Heart right ventricle (tissue), 16 donors: ENCODE measurements around the gene RFX1. TPM values are rescaled to one million over a fixed set of nuclear protein-coding genes. Genes with fewer than 3 reads are reported as not detected.
"Not testable (repeated sequence)": the region's sequence is repeated elsewhere in the genome, so short reads cannot be mapped to it uniquely, and the experiment has no call there.

ENCODE experiments used
- ATAC-seq, 8 donors: fragments of 200-7000 bp; cut with Tn5 transposase; one replicate each; pipeline ENCODE4 v1.9.1; 2020; ENCODE audit warnings: mild to moderate bottlenecking in 8 of 8, moderate library complexity in 8 of 8, moderate number of reproducible peaks in 1 of 8
- DNase-seq, 2 donors: peaks; one replicate each; pipeline ENCODE4 v3.0.0-alpha.2; 2020
- H3K27ac ChIP-seq, 10 donors: fragments of 200-600 bp; sonication (generic) in 2 of 10; one replicate each; pipeline versions ENCODE4 v1.5.0 to v1.8.0; 2020 to 2022; ENCODE audit warnings: mild to moderate bottlenecking in 3 of 10
- H3K27me3 ChIP-seq, 7 donors: fragments of 200-600 bp; one replicate each; pipeline ENCODE4 v1.8.0; 2021 to 2022; ENCODE audit warnings: mild to moderate bottlenecking in 2 of 7
- H3K36me3 ChIP-seq, 9 donors: fragments of 200-600 bp; sonication (generic) in 1 of 9; one replicate each; pipeline versions ENCODE4 v1.5.0 to v1.8.0; 2020 to 2022; ENCODE audit warnings: mild to moderate bottlenecking in 2 of 9
- H3K4me1 ChIP-seq, 9 donors: fragments of 200-600 bp; sonication (generic) in 1 of 9; one replicate each; pipeline versions ENCODE4 v1.5.0 to v1.8.0; 2020 to 2022; ENCODE audit warnings: mild to moderate bottlenecking in 4 of 9
- H3K4me3 ChIP-seq, 10 donors: fragments of 200-600 bp; sonication (generic) in 2 of 10; one replicate each; pipeline versions ENCODE4 v1.5.0 to v1.8.0; 2020 to 2022; ENCODE audit warnings: mild to moderate bottlenecking in 7 of 10, moderate library complexity in 2 of 10
- H3K9me3 ChIP-seq, 11 donors: fragments of 200-600 bp in 10 of 11; sonication (generic) in 2 of 11; one replicate each; pipeline versions ENCODE4 v1.5.0 to v1.8.0; 2013 to 2022; ENCODE audit warnings: mild to moderate bottlenecking in 2 of 11, control low read depth in 1 of 11, moderate library complexity in 1 of 11
- WGBS, 2 donors: extraction: QIAGEN DNeasy Blood & Tissue Kit; methylation state at CpG; one replicate each; pipeline ENCODE4 v1.1.7; 2013; ENCODE audit warnings: inconsistent platforms in 1 of 2; 5-methylcytosine and 5-hydroxymethylcytosine counted together
- intact Hi-C, 10 donors: fragments of 100-400 bp; cut with DNase I; formaldehyde crosslinking; loops; one replicate each; pipeline versions ENCODE4 v1.11.1 to v1.14.2; 2022
- polyA plus RNA-seq, 2 donors: library from polyadenylated mRNA; stranded (reverse); fragments of 200-250 nt; gene quantifications; one replicate each; pipeline ENCODE4 v1.2.3, GENCODE V29; 2013
- total RNA-seq, 10 donors: library from RNA; stranded (reverse); fragmentation: NEBNext Ultra II Directional in 3 of 10; extraction: Animal tissue kit (Norgen Biotek cat#: 25700) in 3 of 10; gene quantifications; one replicate each; pipeline versions ENCODE4 v1.2.1 to v1.2.4, GENCODE V29; 2021 to 2023
- TF ChIP-seq, protein P1 (sequence below), 9 donors: fragments of 200-600 bp; sonication (generic) in 2 of 9; IDR thresholded peaks; one replicate each; pipeline versions ENCODE4 v1.5.0 to v1.8.0; 2021 to 2022; ENCODE audit warnings: antibody characterized with exemption in 9 of 9, mild to moderate bottlenecking in 5 of 9, moderate library complexity in 1 of 9
- donor health status: Arrhythmogenic right ventricular cardiomyopathy.
- donor health status: ischemic (EF 13 %, LVEDD 7.1; RV severe dilation, severe dysfunction).
- donor health status: healthy with polysubstance abuse.
- donor health status: DM: no; HTN: yes; CAD: no.
- donor health status: DM: no; HTN: no; CAD: no.
- donor health status: ischemic (EF 25% LVEDD 6.9; RV normal size, moderate dysfunction).
- donor health status: ischemic (EF 25% LVEDD 5.7; RV mildly dilated, moderate dysfunction).
- donor health status: healthy.
- donor health status: DM: yes; HTN: yes; CAD: no.
- donor health status: Ischemic cardiomyopathy.
- donor health status: ischemic (EF 35%, LVEDD 5.7; RV mildly dilated, moderate dysfunction).
- donor health status: nonischemic (EF 11% LVEDD 7.7; RV severe dilation, severe dysfunction).
- donor health status: DM: yes; HTN: yes; CAD: no.
- donor health status: PGD.
- donor health status: ischemic (EF 29% LVEDD 5.4; RV normal size, mild dysfunction).
- donor health status: nonischemic (EF 23%, LVEDD 6.1; RV moderate dilation, normal function).

Gene RFX1
- total and polyA plus RNA-seq, 12 donors, result 2.7 to 15.8 (median 11.8) TPM

GRCh38 chr19:13976446-13976845 lies 29.7 kb downstream of the RFX1 start:
- H3K27me3 ChIP-seq, result no peaks in the 10 kb centered on the region
- H3K4me3 ChIP-seq, result no peak overlapping the region
- ATAC-seq (peak in 7 of 8 donors; percentile 3 to 72 (median 54)), DNase-seq (no peak)
- TF ChIP-seq, protein P1, sequence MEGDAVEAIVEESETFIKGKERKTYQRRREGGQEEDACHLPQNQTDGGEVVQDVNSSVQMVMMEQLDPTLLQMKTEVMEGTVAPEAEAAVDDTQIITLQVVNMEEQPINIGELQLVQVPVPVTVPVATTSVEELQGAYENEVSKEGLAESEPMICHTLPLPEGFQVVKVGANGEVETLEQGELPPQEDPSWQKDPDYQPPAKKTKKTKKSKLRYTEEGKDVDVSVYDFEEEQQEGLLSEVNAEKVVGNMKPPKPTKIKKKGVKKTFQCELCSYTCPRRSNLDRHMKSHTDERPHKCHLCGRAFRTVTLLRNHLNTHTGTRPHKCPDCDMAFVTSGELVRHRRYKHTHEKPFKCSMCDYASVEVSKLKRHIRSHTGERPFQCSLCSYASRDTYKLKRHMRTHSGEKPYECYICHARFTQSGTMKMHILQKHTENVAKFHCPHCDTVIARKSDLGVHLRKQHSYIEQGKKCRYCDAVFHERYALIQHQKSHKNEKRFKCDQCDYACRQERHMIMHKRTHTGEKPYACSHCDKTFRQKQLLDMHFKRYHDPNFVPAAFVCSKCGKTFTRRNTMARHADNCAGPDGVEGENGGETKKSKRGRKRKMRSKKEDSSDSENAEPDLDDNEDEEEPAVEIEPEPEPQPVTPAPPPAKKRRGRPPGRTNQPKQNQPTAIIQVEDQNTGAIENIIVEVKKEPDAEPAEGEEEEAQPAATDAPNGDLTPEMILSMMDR (IDR thresholded peaks at IDR 0.05), result no peak
- peak overlapping the region in 9 of 10 donors; percentile 52 to 89 (median 78) for H3K27ac ChIP-seq
- peaks cover 0 to 58% (median 0%) of the 10 kb centered on the region in 9 donors for H3K36me3 ChIP-seq
- H3K9me3 ChIP-seq, result no peaks in the 10 kb centered on the region
- intact Hi-C loops, result loop anchor here in 1 of 10 donors (2.0 kb wide), 1 partner anchor 28 kb away; no protein-coding TSS in a partner anchor
- WGBS, 2 donors, result 61 to 77% methylated on average over 12 of the region's 12 CpGs
- peaks cover 6 to 45% (median 19%) of the 10 kb centered on the region in 9 donors for H3K4me1 ChIP-seq

DNA sequence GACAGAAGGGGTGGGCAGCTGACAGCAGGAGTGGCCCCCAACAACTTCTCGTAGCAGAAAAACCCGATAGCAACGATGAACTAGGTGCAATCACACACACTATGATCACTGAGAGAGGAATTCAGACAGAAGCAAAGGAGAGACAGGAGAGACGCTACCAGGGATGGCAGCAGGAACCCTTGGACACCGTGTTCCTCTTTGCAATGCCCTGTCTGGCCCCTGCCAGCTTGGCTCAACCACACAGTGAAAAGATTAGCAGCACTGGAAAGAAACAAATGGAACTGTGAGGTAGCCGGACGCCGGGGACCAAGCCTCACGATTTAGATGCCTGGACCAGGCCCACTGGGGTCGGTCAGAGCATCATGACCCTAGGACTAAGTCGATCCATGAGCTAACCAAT lies 30.2 kb downstream of the RFX1 start:
- TF ChIP-seq, protein P1 (IDR thresholded peaks at IDR 0.05), result no peak
- DNase-seq (no peak), ATAC-seq (peak in 6 of 8 donors; percentile 32 to 72 (median 45))
- Histone ChIP-seq H3K36me3 (peaks cover 0 to 61% (median 0%) of the 10 kb centered on the region in 9 donors), H3K9me3 (no peaks in the 10 kb centered on the region), H3K27ac (peak overlapping the region in 9 of 10 donors; percentile 25 to 89 (median 78)), H3K4me3 (no peak overlapping the region), H3K27me3 (no peaks in the 10 kb centered on the region), H3K4me1 (peaks cover 6 to 41% (median 19%) of the 10 kb centered on the region in 9 donors)
- 61 to 65% methylated on average over 11 of the region's 11 CpGs for WGBS, 2 donors
- intact Hi-C loops, result loop anchor here in 1 of 10 donors (2.0 kb wide), 1 partner anchor 29 kb away; no protein-coding TSS in a partner anchor

DNA sequence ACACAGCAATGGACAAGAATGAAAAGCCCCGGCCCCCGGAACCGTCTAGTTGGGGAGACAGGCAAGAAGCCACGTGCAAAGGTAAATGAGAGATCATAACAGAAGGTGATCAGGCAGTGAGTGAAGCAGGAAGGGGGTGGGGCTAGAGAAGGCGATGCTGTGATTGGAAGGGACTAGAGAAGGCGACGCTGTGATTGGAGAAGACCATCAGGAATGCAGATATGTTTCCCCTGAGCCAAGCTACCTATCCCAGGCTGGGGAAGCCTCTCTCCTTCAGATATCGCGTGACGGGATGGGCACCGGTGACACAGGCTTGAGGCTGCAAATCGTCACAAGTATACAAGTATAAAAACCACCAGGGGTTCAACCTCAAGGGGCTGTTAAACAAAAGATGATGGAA lies 32.0 kb downstream of the RFX1 start:
- Histone ChIP-seq H3K4me3 (no peak overlapping the region), H3K36me3 (peaks cover 0 to 77% (median 4%) of the 10 kb centered on the region in 9 donors), H3K27me3 (no peaks in the 10 kb centered on the region), H3K27ac (no peak overlapping the region), H3K4me1 (peaks cover 2 to 31% (median 13%) of the 10 kb centered on the region in 9 donors), H3K9me3 (no peaks in the 10 kb centered on the region)
- intact Hi-C loops, result no loop called here
- TF ChIP-seq, protein P1 (IDR thresholded peaks at IDR 0.05), result no peak
- 60 to 69% methylated on average over 12 of the region's 12 CpGs for WGBS, 2 donors
- DNase-seq (no peak), ATAC-seq (no peak)

DNA sequence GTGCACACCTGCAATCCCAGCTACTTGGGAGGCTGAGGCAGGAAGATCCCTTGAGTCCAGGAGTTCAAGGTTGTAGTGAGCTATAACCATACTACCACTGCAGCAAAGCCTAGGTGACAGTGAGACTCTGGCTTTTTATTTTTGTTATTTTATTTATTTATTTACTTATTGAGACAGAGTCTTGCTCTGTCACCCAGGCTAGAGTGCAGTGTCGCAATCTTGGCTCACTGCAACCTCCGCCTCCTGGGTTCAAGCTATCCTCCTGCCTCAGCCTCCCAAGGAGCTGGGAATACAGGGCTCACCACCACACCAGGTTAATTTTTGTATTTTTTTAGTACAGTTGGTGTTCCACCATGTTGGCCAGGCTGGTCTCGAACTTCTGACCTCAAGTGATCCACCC lies 32.6 kb downstream of the RFX1 start:
- H3K9me3 ChIP-seq, DNase-seq, H3K4me3 ChIP-seq, H3K27ac ChIP-seq, H3K27me3 ChIP-seq, intact Hi-C loops, ATAC-seq: not testable (repeated sequence)
- Histone ChIP-seq H3K36me3 (peaks cover 4 to 83% (median 9%) of the 10 kb centered on the region in 9 donors), H3K4me1 (peaks cover 0 to 27% (median 9%) of the 10 kb centered on the region in 9 donors)
- WGBS, 2 donors, result 97 to 100% methylated on average over 3 of the region's 3 CpGs
